HepG2 (cell line): ENCODE measurements around the gene LGI4. TPM values are rescaled to one million over a fixed set of nuclear protein-coding genes. Genes with fewer than 3 reads are reported as not detected.
A peak's percentile ranks its signal among the peaks of the same experiment; 100 is the strongest.

ENCODE experiments used
- BRD4 ChIP-seq: sonication (generic); formaldehyde crosslinking; IDR thresholded peaks from 2 replicates; pipeline ENCODE4 v1.4.0; 2020; ENCODE audit warnings: missing genetic modification reagents
- CBX2 ChIP-seq, 2 experiments: fragments of 200-600 bp in 1 of 2; sonication (generic); formaldehyde crosslinking in 1 of 2; IDR thresholded peaks; 2 replicates each; pipeline versions ENCODE4 v1.7.0 to v1.8.1; 2018 to 2022; ENCODE audit warnings: low read depth in 2 of 2, low read length in 1 of 2, mild to moderate bottlenecking in 1 of 2, missing genetic modification reagents in 1 of 2
- EEA1 ChIP-seq: sonication (generic); formaldehyde crosslinking; IDR thresholded peaks from 2 replicates; pipeline ENCODE4 v1.5.1; 2020; ENCODE audit warnings: mild to moderate bottlenecking, missing genetic modification reagents, borderline replicate concordance
- MED1 ChIP-seq: sonication (generic); formaldehyde crosslinking; IDR thresholded peaks from 2 replicates; pipeline ENCODE4 v1.4.0; 2020; ENCODE audit warnings: missing genetic modification reagents
- NCOA5 ChIP-seq: sonication (generic); formaldehyde crosslinking; IDR thresholded peaks from 2 replicates; pipeline ENCODE4 v1.4.0; 2020; ENCODE audit warnings: missing genetic modification reagents
- TARDBP ChIP-seq: sonication (generic); formaldehyde crosslinking; IDR thresholded peaks from 2 replicates; pipeline ENCODE4 v1.8.0; 2022; ENCODE audit warnings: mild to moderate bottlenecking, missing genetic modification reagents
- ZNF34 ChIP-seq: sonication (generic); formaldehyde crosslinking; IDR thresholded peaks from 2 replicates; pipeline ENCODE4 v1.4.0; 2020; ENCODE audit warnings: mild to moderate bottlenecking, missing genetic modification reagents, borderline replicate concordance
- ZNF510 ChIP-seq: sonication (generic); formaldehyde crosslinking; IDR thresholded peaks from 2 replicates; pipeline ENCODE4 v1.4.0; 2020; ENCODE audit warnings: low read depth, mild to moderate bottlenecking, missing genetic modification reagents
- ZNF549 ChIP-seq: sonication (generic); formaldehyde crosslinking; IDR thresholded peaks from 2 replicates; pipeline ENCODE4 v1.5.0; 2020; ENCODE audit warnings: missing genetic modification reagents
- ZNF589 ChIP-seq: sonication (generic); formaldehyde crosslinking; conservative IDR thresholded peaks from 2 replicates; pipeline ENCODE4 v1.8.0; 2022; ENCODE audit warnings: mild to moderate bottlenecking, moderate library complexity, missing genetic modification reagents
- polyA plus RNA-seq, 8 experiments: library from polyadenylated mRNA; depleted of rRNA in 3 of 8; stranded (reverse) in 7 of 8; unstranded in 1 of 8; fragments of >200 nt; fragmentation: Illumina TruSeq in 4 of 8; extraction: Trizol in 4 of 8; gene quantifications; 2 replicates each; pipeline versions ENCODE4 v1.2.1 to v1.2.3, GENCODE V29; 2011 to 2016; ENCODE audit warnings: low read depth in 4 of 8, missing spikeins in 1 of 8, mixed read lengths in 1 of 8; ENCODE audit not compliant: insufficient read depth in 1 of 8
- total RNA-seq, 5 experiments: library from RNA; depleted of rRNA; stranded (reverse); fragments of >200 nt; fragmentation: Illumina TruSeq; extraction: Trizol; gene quantifications; 2 replicates each; pipeline ENCODE4 v1.2.3, GENCODE V29; 2016; ENCODE audit warnings: low read depth in 1 of 5
- TF ChIP-seq, protein P1 (sequence below): sonication (generic); formaldehyde crosslinking; IDR thresholded peaks from 2 replicates; pipeline ENCODE4 v1.4.0; 2020; ENCODE audit warnings: mild to moderate bottlenecking, missing genetic modification reagents
- TF ChIP-seq, protein P2 (sequence below): IDR thresholded peaks from 2 replicates; pipeline ENCODE4 v1.6.1; 2018; ENCODE audit warnings: missing genetic modification reagents
- TF ChIP-seq, protein P3 (sequence below): sonication (generic); formaldehyde crosslinking; IDR thresholded peaks from 2 replicates; pipeline ENCODE4 v1.8.0; 2022; ENCODE audit warnings: missing genetic modification reagents, mild to moderate bottlenecking, inconsistent platforms, borderline replicate concordance
- TF ChIP-seq, protein P4 (sequence below): sonication (generic); formaldehyde crosslinking; IDR thresholded peaks from 2 replicates; pipeline ENCODE4 v1.4.0; 2020; ENCODE audit warnings: mild to moderate bottlenecking, missing genetic modification reagents
- TF ChIP-seq, protein P5 (sequence below): IDR thresholded peaks from 2 replicates; pipeline ENCODE4 v1.6.1; 2016; ENCODE audit warnings: low read depth, missing genetic modification reagents, missing compliant biosample characterization
- TF ChIP-seq, protein P6 (sequence below): sonication (generic); formaldehyde crosslinking; IDR thresholded peaks from 2 replicates; pipeline ENCODE4 v1.4.0; 2020; ENCODE audit warnings: missing genetic modification reagents

The LGI4 gene
- total and polyA plus RNA-seq, 2 of the 13 experiments (the other 11 are each of a cell fraction or from before 2014, with no cell fraction given): 2.8 TPM; not detected in 1

DNA sequence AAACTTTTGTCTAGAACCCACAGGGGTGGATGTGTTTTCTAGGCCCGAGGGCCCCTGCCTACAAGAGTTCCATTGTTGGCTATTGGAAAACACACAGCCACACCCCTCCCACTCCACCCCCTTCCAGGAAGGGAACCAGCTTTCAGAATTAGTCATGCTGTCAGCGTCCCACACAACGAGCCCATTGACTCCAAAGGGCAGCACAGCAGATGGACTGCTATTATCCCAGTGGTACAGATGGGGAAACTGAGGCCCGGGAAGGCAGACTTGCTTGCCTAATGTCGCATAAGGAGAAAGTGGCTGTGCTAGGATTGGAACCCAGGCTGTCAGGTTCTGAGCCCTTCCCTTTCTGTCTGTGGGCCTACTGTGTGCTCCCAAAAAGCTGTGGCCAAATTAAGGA lies 27.3 kb downstream of the LGI4 start (continued):
- TF ChIP-seq, protein P1, sequence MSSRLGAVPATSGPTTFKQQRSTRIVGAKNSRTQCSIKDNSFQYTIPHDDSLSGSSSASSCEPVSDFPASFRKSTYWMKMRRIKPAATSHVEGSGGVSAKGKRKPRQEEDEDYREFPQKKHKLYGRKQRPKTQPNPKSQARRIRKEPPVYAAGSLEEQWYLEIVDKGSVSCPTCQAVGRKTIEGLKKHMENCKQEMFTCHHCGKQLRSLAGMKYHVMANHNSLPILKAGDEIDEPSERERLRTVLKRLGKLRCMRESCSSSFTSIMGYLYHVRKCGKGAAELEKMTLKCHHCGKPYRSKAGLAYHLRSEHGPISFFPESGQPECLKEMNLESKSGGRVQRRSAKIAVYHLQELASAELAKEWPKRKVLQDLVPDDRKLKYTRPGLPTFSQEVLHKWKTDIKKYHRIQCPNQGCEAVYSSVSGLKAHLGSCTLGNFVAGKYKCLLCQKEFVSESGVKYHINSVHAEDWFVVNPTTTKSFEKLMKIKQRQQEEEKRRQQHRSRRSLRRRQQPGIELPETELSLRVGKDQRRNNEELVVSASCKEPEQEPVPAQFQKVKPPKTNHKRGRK (CRISPR knock-in tag): no peak
- TF ChIP-seq ZNF510: no peak
- TF ChIP-seq ZNF34 (CRISPR knock-in tag): no peak
- no peak for TF ChIP-seq ZNF549 (CRISPR knock-in tag)
- TF ChIP-seq EEA1: no peak
- TF ChIP-seq ZNF589 (CRISPR knock-in tag): no peak
- TF ChIP-seq MED1: peak; percentile 26; the same call in 1 of the 2 replicates
- TF ChIP-seq, protein P2, sequence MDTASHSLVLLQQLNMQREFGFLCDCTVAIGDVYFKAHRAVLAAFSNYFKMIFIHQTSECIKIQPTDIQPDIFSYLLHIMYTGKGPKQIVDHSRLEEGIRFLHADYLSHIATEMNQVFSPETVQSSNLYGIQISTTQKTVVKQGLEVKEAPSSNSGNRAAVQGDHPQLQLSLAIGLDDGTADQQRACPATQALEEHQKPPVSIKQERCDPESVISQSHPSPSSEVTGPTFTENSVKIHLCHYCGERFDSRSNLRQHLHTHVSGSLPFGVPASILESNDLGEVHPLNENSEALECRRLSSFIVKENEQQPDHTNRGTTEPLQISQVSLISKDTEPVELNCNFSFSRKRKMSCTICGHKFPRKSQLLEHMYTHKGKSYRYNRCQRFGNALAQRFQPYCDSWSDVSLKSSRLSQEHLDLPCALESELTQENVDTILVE: no peak
- no peak for TF ChIP-seq TARDBP (CRISPR knock-in tag)
- TF ChIP-seq CBX2 (IDR thresholded peaks at IDR 0.05; ENCODE audit: low read depth, low read length): no peak
- no peak for TF ChIP-seq CBX2 (CRISPR knock-in tag; IDR thresholded peaks at IDR 0.05; ENCODE audit: low read depth)
- no peak for TF ChIP-seq NCOA5 (CRISPR knock-in tag)
- no peak for TF ChIP-seq BRD4 (CRISPR knock-in tag)
- TF ChIP-seq, protein P3, sequence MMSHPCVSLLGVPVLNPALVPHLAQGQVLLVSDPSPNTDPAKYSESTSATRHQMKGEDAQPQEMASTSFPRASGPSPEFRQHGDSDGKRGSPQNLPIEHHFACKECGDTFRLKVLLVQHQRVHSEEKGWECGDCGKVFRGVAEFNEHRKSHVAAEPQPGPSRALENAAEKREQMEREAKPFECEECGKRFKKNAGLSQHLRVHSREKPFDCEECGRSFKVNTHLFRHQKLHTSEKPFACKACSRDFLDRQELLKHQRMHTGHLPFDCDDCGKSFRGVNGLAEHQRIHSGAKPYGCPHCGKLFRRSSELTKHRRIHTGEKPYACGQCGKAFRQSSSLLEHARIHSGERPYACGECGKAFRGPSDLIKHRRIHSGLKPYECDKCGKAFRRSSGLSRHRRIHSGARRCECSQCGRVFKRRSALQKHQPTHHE (CRISPR knock-in tag): no peak
- TF ChIP-seq, protein P4, sequence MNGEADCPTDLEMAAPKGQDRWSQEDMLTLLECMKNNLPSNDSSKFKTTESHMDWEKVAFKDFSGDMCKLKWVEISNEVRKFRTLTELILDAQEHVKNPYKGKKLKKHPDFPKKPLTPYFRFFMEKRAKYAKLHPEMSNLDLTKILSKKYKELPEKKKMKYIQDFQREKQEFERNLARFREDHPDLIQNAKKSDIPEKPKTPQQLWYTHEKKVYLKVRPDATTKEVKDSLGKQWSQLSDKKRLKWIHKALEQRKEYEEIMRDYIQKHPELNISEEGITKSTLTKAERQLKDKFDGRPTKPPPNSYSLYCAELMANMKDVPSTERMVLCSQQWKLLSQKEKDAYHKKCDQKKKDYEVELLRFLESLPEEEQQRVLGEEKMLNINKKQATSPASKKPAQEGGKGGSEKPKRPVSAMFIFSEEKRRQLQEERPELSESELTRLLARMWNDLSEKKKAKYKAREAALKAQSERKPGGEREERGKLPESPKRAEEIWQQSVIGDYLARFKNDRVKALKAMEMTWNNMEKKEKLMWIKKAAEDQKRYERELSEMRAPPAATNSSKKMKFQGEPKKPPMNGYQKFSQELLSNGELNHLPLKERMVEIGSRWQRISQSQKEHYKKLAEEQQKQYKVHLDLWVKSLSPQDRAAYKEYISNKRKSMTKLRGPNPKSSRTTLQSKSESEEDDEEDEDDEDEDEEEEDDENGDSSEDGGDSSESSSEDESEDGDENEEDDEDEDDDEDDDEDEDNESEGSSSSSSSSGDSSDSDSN: no peak
- TF ChIP-seq, protein P5, sequence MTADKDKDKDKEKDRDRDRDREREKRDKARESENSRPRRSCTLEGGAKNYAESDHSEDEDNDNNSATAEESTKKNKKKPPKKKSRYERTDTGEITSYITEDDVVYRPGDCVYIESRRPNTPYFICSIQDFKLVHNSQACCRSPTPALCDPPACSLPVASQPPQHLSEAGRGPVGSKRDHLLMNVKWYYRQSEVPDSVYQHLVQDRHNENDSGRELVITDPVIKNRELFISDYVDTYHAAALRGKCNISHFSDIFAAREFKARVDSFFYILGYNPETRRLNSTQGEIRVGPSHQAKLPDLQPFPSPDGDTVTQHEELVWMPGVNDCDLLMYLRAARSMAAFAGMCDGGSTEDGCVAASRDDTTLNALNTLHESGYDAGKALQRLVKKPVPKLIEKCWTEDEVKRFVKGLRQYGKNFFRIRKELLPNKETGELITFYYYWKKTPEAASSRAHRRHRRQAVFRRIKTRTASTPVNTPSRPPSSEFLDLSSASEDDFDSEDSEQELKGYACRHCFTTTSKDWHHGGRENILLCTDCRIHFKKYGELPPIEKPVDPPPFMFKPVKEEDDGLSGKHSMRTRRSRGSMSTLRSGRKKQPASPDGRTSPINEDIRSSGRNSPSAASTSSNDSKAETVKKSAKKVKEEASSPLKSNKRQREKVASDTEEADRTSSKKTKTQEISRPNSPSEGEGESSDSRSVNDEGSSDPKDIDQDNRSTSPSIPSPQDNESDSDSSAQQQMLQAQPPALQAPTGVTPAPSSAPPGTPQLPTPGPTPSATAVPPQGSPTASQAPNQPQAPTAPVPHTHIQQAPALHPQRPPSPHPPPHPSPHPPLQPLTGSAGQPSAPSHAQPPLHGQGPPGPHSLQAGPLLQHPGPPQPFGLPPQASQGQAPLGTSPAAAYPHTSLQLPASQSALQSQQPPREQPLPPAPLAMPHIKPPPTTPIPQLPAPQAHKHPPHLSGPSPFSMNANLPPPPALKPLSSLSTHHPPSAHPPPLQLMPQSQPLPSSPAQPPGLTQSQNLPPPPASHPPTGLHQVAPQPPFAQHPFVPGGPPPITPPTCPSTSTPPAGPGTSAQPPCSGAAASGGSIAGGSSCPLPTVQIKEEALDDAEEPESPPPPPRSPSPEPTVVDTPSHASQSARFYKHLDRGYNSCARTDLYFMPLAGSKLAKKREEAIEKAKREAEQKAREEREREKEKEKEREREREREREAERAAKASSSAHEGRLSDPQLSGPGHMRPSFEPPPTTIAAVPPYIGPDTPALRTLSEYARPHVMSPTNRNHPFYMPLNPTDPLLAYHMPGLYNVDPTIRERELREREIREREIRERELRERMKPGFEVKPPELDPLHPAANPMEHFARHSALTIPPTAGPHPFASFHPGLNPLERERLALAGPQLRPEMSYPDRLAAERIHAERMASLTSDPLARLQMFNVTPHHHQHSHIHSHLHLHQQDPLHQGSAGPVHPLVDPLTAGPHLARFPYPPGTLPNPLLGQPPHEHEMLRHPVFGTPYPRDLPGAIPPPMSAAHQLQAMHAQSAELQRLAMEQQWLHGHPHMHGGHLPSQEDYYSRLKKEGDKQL: no peak
- TF ChIP-seq, protein P6, sequence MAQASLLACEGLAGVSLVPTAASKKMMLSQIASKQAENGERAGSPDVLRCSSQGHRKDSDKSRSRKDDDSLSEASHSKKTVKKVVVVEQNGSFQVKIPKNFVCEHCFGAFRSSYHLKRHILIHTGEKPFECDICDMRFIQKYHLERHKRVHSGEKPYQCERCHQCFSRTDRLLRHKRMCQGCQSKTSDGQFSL (CRISPR knock-in tag): no peak
